HG03565 (cell line): ENCODE data around the gene CLDN25.
"Not testable (repeated sequence)": the region's sequence is repeated elsewhere in the genome, so short reads cannot be mapped to it uniquely, and the experiment has no call there.

Experiments used
- ATAC-seq: cut with Tn5 transposase; IDR thresholded peaks from one replicate; pipeline ENCODE4 v1.9.1; 2021; ENCODE audit warnings: mild to moderate bottlenecking, moderate library complexity; ENCODE audit not compliant: unreplicated experiment

Gene CLDN25

GRCh38 chr11:113779496-113779895 is at the start of gene CLDN25:
Gene CLDN25 (plus strand): TSS chr11:113779796. CDS start chr11:113779796, 0 bp downstream.
- no peak for ATAC-seq

- ATAC-seq, result no peak
These were observed 48.5 kb upstream of the CLDN25 start for GRCh38 chr11:113730887-113731726.

GRCh38 chr11:113732092-113732491 is 47.5 kb upstream of the CLDN25 start:
- ATAC-seq, result no peak

GRCh38 chr11:113736323-113736722 is 43.3 kb upstream of the CLDN25 start:
- ATAC-seq, result no peak

- no peak for ATAC-seq
These were observed 26.7 kb upstream of the CLDN25 start for GRCh38 chr11:113752932-113753331.

GRCh38 chr11:113760241-113760640 is 19.4 kb upstream of the CLDN25 start:
- ATAC-seq, result no peak

GRCh38 chr11:113763040-113763439 is 16.6 kb upstream of the CLDN25 start:
- not testable (repeated sequence) for ATAC-seq

GRCh38 chr11:113764527-113765219 is 14.9 kb upstream of the CLDN25 start:
- no peak for ATAC-seq

- no peak for ATAC-seq
These were observed 7.6 kb upstream of the CLDN25 start for GRCh38 chr11:113771964-113772363.

GRCh38 chr11:113773092-113773415 is 6.5 kb upstream of the CLDN25 start:
- no peak for ATAC-seq

- peak; percentile 97 for ATAC-seq
These were observed 6.0 kb upstream of the CLDN25 start, which contains the start of gene ZW10 for GRCh38 chr11:113773416-113774173. Gene ZW10 (minus strand): TSS chr11:113773692. CDS start chr11:113773666, 26 bp downstream.

- no peak for ATAC-seq
These were observed 5.5 kb upstream of the CLDN25 start for GRCh38 chr11:113774174-113774503.

- ATAC-seq, result no peak
These were observed 1.3 kb upstream of the CLDN25 start for GRCh38 chr11:113778111-113778910.

GRCh38 chr11:113781682-113782081 is 2.1 kb downstream of the CLDN25 start:
- no peak for ATAC-seq

GRCh38 chr11:113782134-113782533 is 2.5 kb downstream of the CLDN25 start:
- ATAC-seq, result no peak

GRCh38 chr11:113789016-113789415 is 9.4 kb downstream of the CLDN25 start:
- not testable (repeated sequence) for ATAC-seq

- ATAC-seq, result no peak
These were observed 10.2 kb downstream of the CLDN25 start for GRCh38 chr11:113789675-113790320.

- no peak for ATAC-seq
These were observed 17.2 kb downstream of the CLDN25 start for GRCh38 chr11:113796663-113797259.

GRCh38 chr11:113802621-113803020 is 23.0 kb downstream of the CLDN25 start:
- ATAC-seq, result no peak

- no peak for ATAC-seq
These were observed 26.0 kb downstream of the CLDN25 start for GRCh38 chr11:113805640-113806039.
